Head of caudate nucleus (tissue), 42 donors: Measurements from ENCODE around the gene AKAP12.
A peak's percentile ranks its signal among the peaks of the same experiment; 100 is the strongest.

Source experiments
- DNase-seq, 42 donors: peaks; one replicate each; pipeline versions ENCODE4 v3.0.0 to v3.0.0-alpha.2; 2020 to 2021; ENCODE audit warnings: mixed read lengths in 7 of 42
- intact Hi-C: fragments of 100-400 bp; cut with DNase I; formaldehyde crosslinking; loops from one replicate; pipeline ENCODE4 v1.15.0; 2022

Gene AKAP12

GRCh38 chr6:151239603-151240035 lies at the start of gene AKAP12:
Gene AKAP12, plus strand, starts transcription at chr6:151239967. Its CDS starts 596 bp downstream, at chr6:151240563.
- intact Hi-C loops = no loop called here

GRCh38 chr6:151191527-151191926 lies 48.2 kb upstream of the AKAP12 start:
- intact Hi-C loops = no loop called here
- DNase-seq = no peak

More at GRCh38 chr6:151239603-151240035, at the start of gene AKAP12:
- DNase-seq = peak; percentile 35 to 90 (median 69)

GRCh38 chr6:151196555-151196954 lies 43.2 kb upstream of the AKAP12 start:
- no peak for DNase-seq
- intact Hi-C loops = no loop called here

GRCh38 chr6:151197556-151197955 lies 42.2 kb upstream of the AKAP12 start:
- intact Hi-C loops = no loop called here

GRCh38 chr6:151199991-151200390 lies 39.8 kb upstream of the AKAP12 start:
- no peak for DNase-seq
- intact Hi-C loops = no loop called here

More at GRCh38 chr6:151197556-151197955, 42.2 kb upstream of the AKAP12 start:
- no peak for DNase-seq

GRCh38 chr6:151205721-151206600 lies 33.8 kb upstream of the AKAP12 start:
- no peak for DNase-seq
- intact Hi-C loops = no loop called here

GRCh38 chr6:151207674-151208073 lies 32.1 kb upstream of the AKAP12 start:
- no peak for DNase-seq
- intact Hi-C loops = no loop called here

GRCh38 chr6:151209071-151209831 lies 30.5 kb upstream of the AKAP12 start:
- intact Hi-C loops = no loop called here
- DNase-seq = no peak

- DNase-seq = no peak
- intact Hi-C loops = no loop called here
These were observed 28.7 kb upstream of the AKAP12 start for GRCh38 chr6:151211075-151211474.

- no peak for DNase-seq
- intact Hi-C loops = no loop called here
These were observed 26.4 kb upstream of the AKAP12 start for GRCh38 chr6:151213352-151213751.

- intact Hi-C loops = no loop called here
- DNase-seq = no peak
These were observed 23.8 kb upstream of the AKAP12 start for GRCh38 chr6:151215999-151216398.

GRCh38 chr6:151216804-151217203 lies 23.0 kb upstream of the AKAP12 start:
- DNase-seq = no peak
- intact Hi-C loops = no loop called here

GRCh38 chr6:151219192-151219591 lies 20.6 kb upstream of the AKAP12 start:
- intact Hi-C loops = no loop called here

GRCh38 chr6:151224076-151224475 lies 15.7 kb upstream of the AKAP12 start:
- intact Hi-C loops = no loop called here

More at GRCh38 chr6:151219192-151219591, 20.6 kb upstream of the AKAP12 start:
- no peak for DNase-seq

GRCh38 chr6:151225919-151226318 lies 13.8 kb upstream of the AKAP12 start:
- intact Hi-C loops = no loop called here
- DNase-seq = no peak

More at GRCh38 chr6:151224076-151224475, 15.7 kb upstream of the AKAP12 start:
- DNase-seq = no peak

- intact Hi-C loops = no loop called here
- DNase-seq = no peak
These were observed 10.9 kb upstream of the AKAP12 start for GRCh38 chr6:151228788-151229400.

- intact Hi-C loops = no loop called here
- DNase-seq = no peak
These were observed 10.1 kb upstream of the AKAP12 start for GRCh38 chr6:151229401-151230276.

- intact Hi-C loops = no loop called here
- no peak for DNase-seq
These were observed 9.5 kb upstream of the AKAP12 start for GRCh38 chr6:151230277-151230577.

- intact Hi-C loops = no loop called here
- no peak for DNase-seq
These were observed 6.9 kb upstream of the AKAP12 start for GRCh38 chr6:151232899-151233298.
